ENCODE measurements around the gene GAB2. TPM values are rescaled to one million over a fixed set of nuclear protein-coding genes. Genes with fewer than 3 reads are reported as not detected.
A peak's percentile ranks its signal among the peaks of the same experiment; 100 is the strongest.

Gene GAB2
- total RNA-seq, 1 experiment from 2014 or later: 3.3 TPM

- Histone ChIP-seq H2AK5ac (ENCODE audit: insufficient read length, low read length) (no peak overlapping the region), H3K9me3 (ENCODE audit: control insufficient read depth, low read depth, low read length) (no peaks in the 10 kb centered on the region), H3K23me2 (ENCODE audit: insufficient read length, low read depth, low read length, poor library complexity, severe bottlenecking) (no peaks in the 10 kb centered on the region), H3K27ac (ENCODE audit: insufficient read length, low read depth, low read length) (no peak overlapping the region), H3K79me1 (ENCODE audit: insufficient read depth, low read depth, low read length, poor library complexity, severe bottlenecking) (no peaks in the 10 kb centered on the region), H3T11ph (ENCODE audit: low read length) (no peak overlapping the region), H3K23ac (ENCODE audit: insufficient read length, low read depth, low read length) (no peak overlapping the region), H4K5ac (ENCODE audit: insufficient read length, low read depth, low read length) (no peak overlapping the region), H3K14ac (ENCODE audit: insufficient read depth, low read length) (no peak overlapping the region), H2AFZ (ENCODE audit: low read length) (no peak overlapping the region), H3K27me3 (ENCODE audit: insufficient read depth, low read length) (no peaks in the 10 kb centered on the region), H3K9ac (ENCODE audit: extremely low read depth, insufficient read length, low read length) (no peak overlapping the region), H2BK12ac (ENCODE audit: insufficient read length, low read depth, low read length) (no peak overlapping the region), H2BK5ac (ENCODE audit: insufficient read length, low read length) (no peak overlapping the region), H3K18ac (ENCODE audit: insufficient read length, low read depth, low read length) (no peak overlapping the region), H3K56ac (ENCODE audit: insufficient read length, low read depth, low read length) (no peak overlapping the region), H3K4me2 (ENCODE audit: insufficient read depth, insufficient read length, low read length) (no peak overlapping the region), H3K79me2 (ENCODE audit: insufficient read depth, low read length) (no peaks in the 10 kb centered on the region), H4K91ac (ENCODE audit: insufficient read length, low read depth, low read length) (no peak overlapping the region), H2BK15ac (ENCODE audit: low read depth, low read length) (no peak overlapping the region), H3K4ac (ENCODE audit: low read depth, low read length) (no peak overlapping the region), H2BK120ac (ENCODE audit: low read depth, low read length, poor library complexity, severe bottlenecking) (no peak overlapping the region), H3K4me1 (ENCODE audit: insufficient read depth, low read length) (peaks cover 2% of the 10 kb centered on the region; the same call in 1 of the 2 replicates), H4K8ac (replicated peaks; ENCODE audit: insufficient read length, low read depth, low read length) (no peak overlapping the region), H4K20me1 (ENCODE audit: control insufficient read depth, insufficient read depth, insufficient read length) (no peaks in the 10 kb centered on the region), H2BK20ac (ENCODE audit: low read depth, low read length, poor library complexity, severe bottlenecking) (no peak overlapping the region)
- Mint-ChIP-seq H3K9me3 (no peaks in the 10 kb centered on the region), H3K27ac (peak overlapping the region in 1 of 3 experiments; percentile 15; a peak in 2 of 7 replicates), H3K4me3 (no peak overlapping the region), H3K4me1 (peaks cover 10 to 20% of the 10 kb centered on the region in 2 experiments), H3K36me3 (ENCODE audit: insufficient read depth in 1 of 3, low read depth in 3 of 3) (no peaks in the 10 kb centered on the region; a peak in 1 of 7 replicates), H3K27me3 (ENCODE audit: low read depth) (no peaks in the 10 kb centered on the region)
- DNase-seq: no peak
- TF ChIP-seq, protein P1, sequence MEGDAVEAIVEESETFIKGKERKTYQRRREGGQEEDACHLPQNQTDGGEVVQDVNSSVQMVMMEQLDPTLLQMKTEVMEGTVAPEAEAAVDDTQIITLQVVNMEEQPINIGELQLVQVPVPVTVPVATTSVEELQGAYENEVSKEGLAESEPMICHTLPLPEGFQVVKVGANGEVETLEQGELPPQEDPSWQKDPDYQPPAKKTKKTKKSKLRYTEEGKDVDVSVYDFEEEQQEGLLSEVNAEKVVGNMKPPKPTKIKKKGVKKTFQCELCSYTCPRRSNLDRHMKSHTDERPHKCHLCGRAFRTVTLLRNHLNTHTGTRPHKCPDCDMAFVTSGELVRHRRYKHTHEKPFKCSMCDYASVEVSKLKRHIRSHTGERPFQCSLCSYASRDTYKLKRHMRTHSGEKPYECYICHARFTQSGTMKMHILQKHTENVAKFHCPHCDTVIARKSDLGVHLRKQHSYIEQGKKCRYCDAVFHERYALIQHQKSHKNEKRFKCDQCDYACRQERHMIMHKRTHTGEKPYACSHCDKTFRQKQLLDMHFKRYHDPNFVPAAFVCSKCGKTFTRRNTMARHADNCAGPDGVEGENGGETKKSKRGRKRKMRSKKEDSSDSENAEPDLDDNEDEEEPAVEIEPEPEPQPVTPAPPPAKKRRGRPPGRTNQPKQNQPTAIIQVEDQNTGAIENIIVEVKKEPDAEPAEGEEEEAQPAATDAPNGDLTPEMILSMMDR (conservative IDR thresholded peaks at IDR 0.05): no peak
Observed at GRCh38 chr11:78262691-78263090, 154.9 kb downstream of the GAB2 start.

All from H9 (cell line).